Measurements from ENCODE around the gene CHD3.

CHD3 gene

DNA sequence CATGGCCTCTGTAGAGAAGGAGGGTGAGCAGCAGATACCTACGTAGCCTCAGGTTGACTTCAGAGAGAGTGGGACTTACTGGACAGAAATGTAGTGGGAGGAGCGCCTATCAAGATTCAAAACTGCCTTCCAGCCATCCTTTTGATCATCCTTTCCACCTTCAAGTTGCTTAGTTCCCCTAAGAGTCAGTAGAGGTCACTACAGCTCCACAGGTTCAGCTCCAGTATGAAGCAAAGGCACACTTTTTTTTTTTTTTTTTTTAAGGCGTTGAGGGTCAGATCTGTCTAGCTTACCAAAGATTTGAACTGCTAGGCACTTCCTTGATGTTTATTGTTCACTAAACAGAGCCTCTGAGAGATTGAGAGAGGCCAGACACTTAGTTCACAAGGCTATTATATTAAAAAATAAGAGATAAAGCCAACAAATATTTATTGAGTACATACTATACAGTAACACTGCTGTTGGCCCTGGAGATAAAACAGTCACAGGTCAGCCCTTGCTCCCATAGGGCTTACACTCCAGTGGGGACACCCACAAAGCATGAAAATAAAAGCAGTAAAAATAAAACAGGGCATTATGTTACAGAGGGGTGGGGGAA, 24.4 kb downstream of the CHD3 start (continued):
- TF ChIP-seq ZNF660 (tag by site-specific recombination; IDR thresholded peaks at IDR 0.05) (0 out of 2 replicates have a peak, but pooled peaks have one; percentile 36), ZSCAN23 (tag by site-specific recombination; IDR thresholded peaks at IDR 0.05) (no peak), SP3 (tag by site-specific recombination; IDR thresholded peaks at IDR 0.05) (no peak), ZNF366 (tag by site-specific recombination; conservative IDR thresholded peaks at IDR 0.05) (peak; percentile 77), ZEB2 (tag by site-specific recombination; IDR thresholded peaks at IDR 0.05) (peak; percentile 60; the same call in 1 of the 2 replicates), ZNF560 (tag by site-specific recombination; IDR thresholded peaks at IDR 0.05; ENCODE audit: borderline replicate concordance) (no peak), ZNF514 (tag by site-specific recombination; IDR thresholded peaks at IDR 0.05) (no peak), EGR2 (tag by site-specific recombination; IDR thresholded peaks at IDR 0.05; ENCODE audit: low read depth) (peak; percentile 44; the same call in 1 of the 2 replicates), SP2 (tag by site-specific recombination; IDR thresholded peaks at IDR 0.05) (no peak), ZFHX2 (tag by site-specific recombination; conservative IDR thresholded peaks at IDR 0.05) (peak; percentile 60), ZNF645 (tag by site-specific recombination; IDR thresholded peaks at IDR 0.05) (no peak), SALL2 (tag by site-specific recombination; IDR thresholded peaks at IDR 0.05; ENCODE audit: borderline replicate concordance) (no peak), ZBTB8A (tag by site-specific recombination; IDR thresholded peaks at IDR 0.05) (0 out of 2 replicates have a peak, but pooled peaks have one; percentile 43)
- TF ChIP-seq, protein P1, sequence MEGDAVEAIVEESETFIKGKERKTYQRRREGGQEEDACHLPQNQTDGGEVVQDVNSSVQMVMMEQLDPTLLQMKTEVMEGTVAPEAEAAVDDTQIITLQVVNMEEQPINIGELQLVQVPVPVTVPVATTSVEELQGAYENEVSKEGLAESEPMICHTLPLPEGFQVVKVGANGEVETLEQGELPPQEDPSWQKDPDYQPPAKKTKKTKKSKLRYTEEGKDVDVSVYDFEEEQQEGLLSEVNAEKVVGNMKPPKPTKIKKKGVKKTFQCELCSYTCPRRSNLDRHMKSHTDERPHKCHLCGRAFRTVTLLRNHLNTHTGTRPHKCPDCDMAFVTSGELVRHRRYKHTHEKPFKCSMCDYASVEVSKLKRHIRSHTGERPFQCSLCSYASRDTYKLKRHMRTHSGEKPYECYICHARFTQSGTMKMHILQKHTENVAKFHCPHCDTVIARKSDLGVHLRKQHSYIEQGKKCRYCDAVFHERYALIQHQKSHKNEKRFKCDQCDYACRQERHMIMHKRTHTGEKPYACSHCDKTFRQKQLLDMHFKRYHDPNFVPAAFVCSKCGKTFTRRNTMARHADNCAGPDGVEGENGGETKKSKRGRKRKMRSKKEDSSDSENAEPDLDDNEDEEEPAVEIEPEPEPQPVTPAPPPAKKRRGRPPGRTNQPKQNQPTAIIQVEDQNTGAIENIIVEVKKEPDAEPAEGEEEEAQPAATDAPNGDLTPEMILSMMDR (tag by site-specific recombination; IDR thresholded peaks at IDR 0.05): peak; percentile 84
- TF ChIP-seq, protein P2, sequence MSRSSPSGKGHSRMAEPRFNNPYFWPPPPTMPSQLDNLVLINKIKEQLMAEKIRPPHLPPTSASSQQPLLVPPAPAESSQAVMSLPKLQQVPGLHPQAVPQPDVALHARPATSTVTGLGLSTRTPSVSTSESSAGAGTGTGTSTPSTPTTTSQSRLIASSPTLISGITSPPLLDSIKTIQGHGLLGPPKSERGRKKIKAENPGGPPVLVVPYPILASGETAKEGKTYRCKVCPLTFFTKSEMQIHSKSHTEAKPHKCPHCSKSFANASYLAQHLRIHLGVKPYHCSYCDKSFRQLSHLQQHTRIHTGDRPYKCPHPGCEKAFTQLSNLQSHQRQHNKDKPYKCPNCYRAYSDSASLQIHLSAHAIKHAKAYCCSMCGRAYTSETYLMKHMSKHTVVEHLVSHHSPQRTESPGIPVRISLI (tag by site-specific recombination; IDR thresholded peaks at IDR 0.05): peak; percentile 100

DNA sequence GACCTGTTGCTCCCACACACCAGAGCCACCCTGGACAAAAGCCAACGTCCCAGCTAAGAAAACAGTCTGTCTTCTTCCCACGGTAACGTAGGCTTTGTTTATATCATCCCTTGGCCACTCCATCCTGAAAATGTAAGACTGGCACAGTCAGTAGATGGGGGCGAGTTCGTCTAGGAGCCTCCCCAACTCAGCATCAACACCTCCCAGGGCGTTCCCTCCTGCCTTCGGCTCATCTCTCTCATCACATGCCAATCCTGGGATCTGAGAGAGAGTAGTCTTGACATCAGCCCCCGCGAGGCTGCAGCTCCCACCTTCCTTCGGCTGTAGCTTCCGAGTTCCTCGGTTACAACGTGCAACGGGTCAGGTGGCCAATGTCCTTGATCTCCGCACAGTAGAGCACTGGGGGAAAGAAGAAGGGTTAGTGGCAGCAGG, 26.6 kb downstream of the CHD3 start:
- Histone ChIP-seq H3K36me3 (ENCODE audit: control insufficient read depth in 2 of 2, insufficient read depth in 1 of 2, low read length in 2 of 2) (peaks cover 8 to 23% of the 10 kb centered on the region in 2 experiments), H3K9me3 (ENCODE audit: control insufficient read depth, insufficient read depth, low read depth, low read length) (no peaks in the 10 kb centered on the region), H3K4me3 (ENCODE audit: low read depth, low read length) (peak overlapping the region; percentile 58), H3K4me1 (ENCODE audit: control insufficient read depth, insufficient read depth, low read length) (peaks cover 14% of the 10 kb centered on the region), H3K27ac (ENCODE audit: extremely low read depth, low read depth, low read length) (peak overlapping the region; percentile 90)
- ChIA-PET POLR2A (interaction anchor here (0.5 to 3.8 kb wide), 15 partner anchors 8 to 331 kb away, joined by 3 to 66 read pairs (median 4); partner anchors contain the start of genes CNTROB, KCNAB3, MPDU1 and TRAPPC1), CTCF (interaction anchor here (0.6 to 6.3 kb wide), 9 partner anchors 18 to 275 kb away, joined by 3 to 73 read pairs (median 5); no protein-coding TSS in a partner anchor)
- no peak for TF ChIP-seq ZNF473 (tag by site-specific recombination; IDR thresholded peaks at IDR 0.05)
- 0 out of 2 replicates have a peak, but pooled peaks have one; percentile 9 for TF ChIP-seq ZNF391 (tag by site-specific recombination; IDR thresholded peaks at IDR 0.05; ENCODE audit: borderline replicate concordance, low read depth)
- no peak for TF ChIP-seq ZNF416 (tag by site-specific recombination; IDR thresholded peaks at IDR 0.05)
- TF ChIP-seq GLIS2 (tag by site-specific recombination; IDR thresholded peaks at IDR 0.05): no peak
- TF ChIP-seq SALL2 (tag by site-specific recombination; IDR thresholded peaks at IDR 0.05; ENCODE audit: borderline replicate concordance): no peak
- TF ChIP-seq SP3 (tag by site-specific recombination; IDR thresholded peaks at IDR 0.05): no peak
- no peak for TF ChIP-seq ZNF423 (tag by site-specific recombination; IDR thresholded peaks at IDR 0.05)
- TF ChIP-seq SCRT1 (tag by site-specific recombination; IDR thresholded peaks at IDR 0.05; ENCODE audit: borderline replicate concordance): peak; percentile 92
- TF ChIP-seq ZNF302 (tag by site-specific recombination; IDR thresholded peaks at IDR 0.05; ENCODE audit: low read depth): no peak
- TF ChIP-seq GLIS1 (tag by site-specific recombination; IDR thresholded peaks at IDR 0.05): peak; percentile 89
- no peak for TF ChIP-seq ZNF133 (tag by site-specific recombination; IDR thresholded peaks at IDR 0.05)
- TF ChIP-seq ZNF16 (tag by site-specific recombination; IDR thresholded peaks at IDR 0.05; ENCODE audit: low read depth): no peak
- TF ChIP-seq ZXDB (tag by site-specific recombination; IDR thresholded peaks at IDR 0.05): no peak
- TF ChIP-seq ZBTB21 (tag by site-specific recombination; IDR thresholded peaks at IDR 0.05): 0 out of 2 replicates have a peak, but pooled peaks have one; percentile 46
- no peak for TF ChIP-seq ZNF169 (tag by site-specific recombination; IDR thresholded peaks at IDR 0.05)
- TF ChIP-seq ZNF292 (tag by site-specific recombination; IDR thresholded peaks at IDR 0.05; ENCODE audit: borderline replicate concordance, low read depth): no peak
- TF ChIP-seq, protein P3, sequence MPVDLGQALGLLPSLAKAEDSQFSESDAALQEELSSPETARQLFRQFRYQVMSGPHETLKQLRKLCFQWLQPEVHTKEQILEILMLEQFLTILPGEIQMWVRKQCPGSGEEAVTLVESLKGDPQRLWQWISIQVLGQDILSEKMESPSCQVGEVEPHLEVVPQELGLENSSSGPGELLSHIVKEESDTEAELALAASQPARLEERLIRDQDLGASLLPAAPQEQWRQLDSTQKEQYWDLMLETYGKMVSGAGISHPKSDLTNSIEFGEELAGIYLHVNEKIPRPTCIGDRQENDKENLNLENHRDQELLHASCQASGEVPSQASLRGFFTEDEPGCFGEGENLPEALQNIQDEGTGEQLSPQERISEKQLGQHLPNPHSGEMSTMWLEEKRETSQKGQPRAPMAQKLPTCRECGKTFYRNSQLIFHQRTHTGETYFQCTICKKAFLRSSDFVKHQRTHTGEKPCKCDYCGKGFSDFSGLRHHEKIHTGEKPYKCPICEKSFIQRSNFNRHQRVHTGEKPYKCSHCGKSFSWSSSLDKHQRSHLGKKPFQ (tag by site-specific recombination; IDR thresholded peaks at IDR 0.05): no peak
- TF ChIP-seq ZNF341 (tag by site-specific recombination; IDR thresholded peaks at IDR 0.05; ENCODE audit: low read depth): no peak
- no peak for TF ChIP-seq ZNF48 (tag by site-specific recombination; IDR thresholded peaks at IDR 0.05)
- TF ChIP-seq ZNF2 (tag by site-specific recombination; IDR thresholded peaks at IDR 0.05): peak; percentile 59; the same call in 1 of the 2 replicates
